DMS53 treated with DMSO at 0.1 percent for 48 hours (cell line): Measurements from ENCODE around the gene PSMD8.

Experiments
- DNase-seq: peaks from one replicate; lab custom pipeline; 2025; ENCODE audit not compliant: unreplicated experiment; lab: John Stamatoyannopoulos, UW

Gene PSMD8

DNA sequence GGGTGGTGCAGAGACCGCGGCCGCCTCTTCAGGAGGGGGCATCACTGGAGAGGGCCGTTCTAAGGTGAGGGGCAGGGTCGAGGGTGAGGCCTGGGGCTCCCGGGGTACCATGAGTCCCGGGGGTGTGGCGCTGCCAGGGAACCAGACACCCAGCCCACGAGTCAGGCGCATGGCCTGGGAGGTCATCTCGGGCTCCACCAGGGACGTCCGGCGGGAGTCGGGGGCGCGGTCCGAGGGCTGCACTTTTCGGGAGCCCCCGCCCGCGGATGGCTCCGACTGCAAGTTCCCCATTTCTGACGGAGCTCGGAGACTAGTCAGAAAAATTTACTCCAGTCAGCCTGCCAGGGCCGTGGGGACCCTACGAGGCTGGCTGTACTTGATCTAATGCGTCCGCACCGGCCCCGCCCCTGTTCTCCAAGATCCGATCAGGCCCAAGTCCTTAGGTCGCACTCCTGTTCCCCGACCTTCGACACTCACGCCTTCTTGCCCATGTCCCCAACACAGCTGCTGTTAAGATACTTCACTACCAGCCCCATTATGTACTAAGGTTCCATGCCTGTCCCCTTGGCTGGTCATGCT, 12.7 kb downstream of the PSMD8 start:
- no peak for DNase-seq

DNA sequence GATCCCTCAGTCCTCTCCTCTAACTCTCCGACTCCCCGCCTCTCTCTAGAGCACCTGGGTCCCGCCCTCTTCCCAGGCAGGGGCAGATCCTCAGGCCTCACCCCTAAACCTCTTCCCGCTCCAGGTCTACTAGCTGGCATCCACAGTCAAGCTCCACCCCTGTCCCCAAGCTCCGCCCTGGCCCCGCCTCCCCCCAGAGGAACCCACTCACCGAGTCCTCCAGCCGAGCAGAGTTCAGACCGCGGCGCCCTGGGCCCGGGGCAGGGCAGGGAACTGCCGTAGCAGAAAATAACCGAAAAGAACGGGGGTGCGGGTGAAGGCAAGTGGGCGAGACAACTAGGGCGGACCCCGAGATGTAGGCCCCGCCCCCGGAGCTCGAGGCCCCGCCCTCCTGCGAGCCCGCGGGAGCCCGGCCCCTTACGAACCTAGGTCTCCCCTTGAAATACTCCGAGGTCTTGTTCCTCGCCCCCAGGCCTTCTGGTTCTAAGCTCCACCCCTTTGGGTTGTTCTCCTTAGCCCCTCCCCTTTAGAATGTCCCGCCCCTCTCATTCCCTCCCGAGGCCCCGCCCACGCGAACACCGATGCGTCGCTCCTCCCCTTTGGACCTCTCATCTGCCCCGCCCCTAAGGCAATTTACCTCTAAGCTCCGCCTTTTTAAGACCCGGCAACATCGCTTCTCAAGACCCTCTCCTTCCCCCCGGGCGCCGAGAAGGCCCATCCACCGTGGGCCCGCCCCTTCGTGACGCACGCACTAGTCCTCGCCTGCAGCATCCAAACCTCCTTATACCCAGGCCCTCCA, 13.4 kb downstream of the PSMD8 start, which contains the start of gene GGN:
GGN (minus strand) TSS at position 485 of the 799 bp plus-strand sequence. CDS start 773 bp downstream, outside the sequence.
- DNase-seq: peak; percentile 84

DNA sequence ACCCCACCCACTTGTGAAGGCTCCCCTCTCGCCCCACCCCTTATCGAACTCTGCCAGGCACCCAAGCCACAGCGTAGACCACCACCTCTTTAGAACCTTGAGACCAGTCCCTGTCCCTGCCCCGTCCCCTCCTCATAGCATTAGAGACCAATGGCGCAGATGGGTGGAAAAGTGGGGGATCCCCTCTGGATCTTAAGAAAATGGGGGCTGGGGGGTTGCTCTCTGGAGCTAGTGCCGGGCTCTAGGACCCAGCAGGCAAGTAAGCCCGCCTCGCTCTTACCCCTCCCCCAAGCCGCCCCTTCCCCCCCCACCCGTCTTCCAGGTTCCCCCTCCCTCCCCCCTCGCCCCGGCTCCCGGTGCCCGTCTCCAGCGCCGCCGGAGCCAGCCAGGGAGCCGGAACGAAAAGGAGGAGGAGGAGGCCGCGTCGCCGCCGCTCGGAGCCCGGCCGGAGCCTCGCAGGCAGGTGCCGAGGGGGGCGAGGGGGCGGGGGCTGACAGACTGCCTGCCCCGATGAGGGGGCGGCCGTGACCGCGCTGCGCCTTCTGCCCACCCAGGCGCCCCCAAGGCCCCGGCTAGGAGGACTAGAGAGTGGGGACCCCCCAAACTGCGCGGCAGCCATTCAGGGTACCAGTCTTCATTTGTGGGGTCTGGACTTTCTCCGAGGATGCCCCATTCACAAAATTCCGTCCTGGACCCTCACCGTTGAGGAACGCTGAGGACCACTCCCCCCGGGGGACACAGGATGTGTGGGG, 14.2 kb downstream of the PSMD8 start, which contains the start of gene SPRED3:
SPRED3 (plus strand) TSS at position 349 of the 752 bp plus-strand sequence. CDS start 1,606 bp downstream, outside the sequence.
- DNase-seq: no peak

DNA sequence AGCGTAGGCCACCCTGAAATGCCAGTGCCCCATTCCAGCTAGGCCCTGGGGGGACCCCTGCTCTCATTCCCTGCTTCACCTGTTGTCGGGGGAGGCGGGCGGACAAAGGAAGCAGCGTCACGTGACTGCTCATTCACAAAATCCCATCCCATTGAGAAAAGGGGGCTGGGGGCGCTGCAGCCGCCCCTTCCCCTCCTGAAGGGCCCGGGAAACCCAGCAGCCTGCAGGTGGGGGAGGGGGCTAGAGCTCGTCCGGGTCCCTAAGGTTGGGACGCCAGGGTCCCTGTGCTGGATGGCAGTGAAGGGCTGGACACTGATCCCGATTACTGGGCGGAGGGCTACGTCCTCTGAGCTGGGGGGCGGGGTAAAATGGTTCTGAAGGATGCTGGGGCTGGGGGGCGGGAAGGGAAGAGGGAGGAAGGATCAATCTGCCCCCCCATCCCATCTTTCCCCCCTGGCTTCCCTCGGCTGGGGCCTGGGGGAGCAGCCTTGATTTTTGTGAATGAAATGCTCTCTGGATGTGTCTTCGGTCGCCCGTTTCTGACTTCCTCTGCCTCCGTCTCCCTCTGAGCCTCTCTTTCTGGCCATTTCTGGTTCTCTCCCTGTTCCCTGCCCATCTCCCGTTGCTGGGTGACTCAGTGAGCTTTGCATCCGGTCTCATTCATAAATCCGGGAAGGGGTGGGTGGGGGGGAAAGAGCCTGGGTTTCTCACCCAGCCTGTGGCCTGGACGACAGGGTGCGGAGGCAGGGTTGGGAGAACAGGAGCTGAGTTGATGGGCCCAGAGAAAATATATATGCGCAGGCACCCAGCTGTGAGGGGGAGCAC, 14.9 kb downstream of the PSMD8 start:
- peak; percentile 38 for DNase-seq

DNA sequence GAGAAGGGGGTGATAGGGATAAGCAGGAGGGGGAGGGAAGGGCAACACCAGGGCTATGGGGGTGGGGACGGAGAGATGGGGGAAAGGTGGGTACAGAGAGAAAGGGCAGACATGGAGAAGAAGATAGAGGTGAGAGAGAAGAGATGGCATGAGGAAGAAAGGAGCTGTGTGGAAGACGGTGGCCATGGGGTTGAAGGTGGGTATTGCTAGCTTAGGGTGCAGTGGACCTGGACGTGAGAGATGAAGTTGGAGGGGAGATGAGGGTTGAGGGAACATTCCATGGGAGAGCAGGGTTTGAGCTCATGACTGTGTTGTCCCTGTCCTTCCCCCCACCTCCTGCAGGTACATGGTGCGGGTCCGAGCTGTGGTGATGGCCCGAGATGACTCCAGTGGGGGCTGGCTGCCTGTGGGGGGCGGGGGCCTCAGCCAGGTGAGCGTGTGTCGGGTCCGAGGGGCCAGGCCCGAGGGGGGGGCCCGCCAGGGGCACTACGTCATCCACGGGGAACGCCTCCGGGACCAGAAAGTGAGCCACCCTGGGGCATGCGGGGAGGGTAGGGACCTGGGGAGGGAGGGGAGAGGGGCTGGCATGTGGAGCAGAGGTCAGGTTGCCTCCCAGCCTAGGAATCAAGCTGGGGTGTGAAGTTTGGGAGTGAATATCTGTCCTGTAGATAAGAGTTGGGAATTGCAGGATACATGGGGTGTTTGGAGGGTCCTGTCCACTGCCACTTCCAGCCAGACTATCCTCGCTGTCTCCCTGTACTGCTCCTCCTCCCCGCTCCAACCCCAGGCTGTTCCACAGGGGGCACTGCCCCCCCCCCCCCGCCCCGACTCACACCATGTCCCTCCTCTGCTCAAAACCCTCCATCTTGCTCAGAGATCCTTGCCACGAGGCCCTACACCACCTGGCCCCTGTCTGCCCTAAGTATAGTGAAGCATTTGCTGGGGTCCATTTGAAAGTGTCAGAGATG, 15.9 kb downstream of the PSMD8 start:
- DNase-seq: no peak

DNA sequence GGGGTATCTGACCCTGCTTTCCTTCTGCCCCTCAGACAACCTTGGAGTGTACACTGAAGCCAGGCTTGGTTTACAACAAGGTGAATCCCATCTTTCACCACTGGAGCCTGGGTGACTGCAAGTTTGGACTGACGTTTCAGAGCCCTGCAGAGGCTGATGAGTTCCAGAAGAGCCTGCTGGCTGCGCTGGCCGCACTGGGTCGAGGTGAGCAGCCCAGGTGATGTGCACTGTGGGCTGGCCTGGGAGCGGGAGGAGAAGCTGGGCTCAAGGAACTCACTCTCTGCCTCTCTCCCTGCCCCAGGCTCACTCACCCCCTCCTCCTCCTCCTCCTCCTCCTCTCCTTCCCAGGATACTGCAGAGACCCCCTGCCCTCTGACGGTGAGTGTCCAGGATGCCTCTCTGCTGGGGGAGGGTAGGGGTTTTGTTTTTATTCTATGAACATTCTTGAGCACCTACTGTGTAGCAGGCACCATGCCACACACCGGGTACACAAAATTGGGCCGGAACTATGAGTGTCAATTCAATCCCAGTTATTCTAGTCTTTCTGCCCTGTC, 17.6 kb downstream of the PSMD8 start:
- no peak for DNase-seq

DNA sequence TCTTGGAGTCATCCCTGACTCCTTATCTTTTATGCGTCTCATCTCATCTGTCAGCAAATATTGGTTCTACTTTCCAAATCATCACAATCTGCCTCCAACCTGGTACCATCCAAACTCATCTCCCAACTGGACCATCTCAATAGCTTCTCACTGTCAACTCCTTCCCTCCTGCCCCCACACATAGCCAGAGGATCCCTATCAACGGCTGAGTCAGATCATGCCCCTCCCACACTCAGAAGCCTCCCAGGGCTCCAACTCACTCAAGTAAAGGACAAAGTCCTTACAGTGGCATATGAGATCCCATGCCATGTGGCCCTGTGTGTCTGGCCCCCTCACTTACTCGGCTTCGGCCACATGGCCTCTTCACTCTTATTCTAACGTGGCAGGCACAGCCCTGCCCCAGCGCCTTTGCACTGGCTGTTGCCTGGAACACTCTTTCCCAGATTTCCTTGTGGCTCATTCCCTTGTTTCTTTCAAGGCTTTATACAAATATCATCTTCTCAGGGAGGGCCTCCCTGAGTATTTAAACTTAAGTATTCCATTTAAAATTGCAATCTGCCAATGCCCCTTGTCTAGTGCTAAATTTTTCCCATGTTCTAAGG, 18.4 kb downstream of the PSMD8 start:
- no peak for DNase-seq

DNA sequence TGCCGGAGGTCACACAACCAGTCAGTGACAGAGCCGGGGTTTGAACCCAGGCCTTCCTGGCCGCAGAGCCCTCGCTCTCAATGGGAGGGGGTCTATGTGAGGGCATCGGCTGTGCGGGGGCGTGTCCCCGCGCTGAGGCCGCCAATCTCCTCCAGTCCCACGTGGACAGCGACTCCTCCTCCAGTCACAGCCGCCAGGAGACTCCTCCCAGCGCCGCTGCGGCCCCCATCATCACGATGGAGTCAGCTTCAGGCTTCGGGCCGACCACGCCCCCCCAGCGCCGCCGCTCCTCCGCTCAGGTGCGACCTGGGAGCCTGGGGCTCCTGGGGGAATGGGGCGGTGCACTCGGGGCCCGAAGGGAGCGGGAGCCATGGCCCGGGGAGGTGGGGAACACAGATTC, 20.1 kb downstream of the PSMD8 start:
- no peak for DNase-seq

DNA sequence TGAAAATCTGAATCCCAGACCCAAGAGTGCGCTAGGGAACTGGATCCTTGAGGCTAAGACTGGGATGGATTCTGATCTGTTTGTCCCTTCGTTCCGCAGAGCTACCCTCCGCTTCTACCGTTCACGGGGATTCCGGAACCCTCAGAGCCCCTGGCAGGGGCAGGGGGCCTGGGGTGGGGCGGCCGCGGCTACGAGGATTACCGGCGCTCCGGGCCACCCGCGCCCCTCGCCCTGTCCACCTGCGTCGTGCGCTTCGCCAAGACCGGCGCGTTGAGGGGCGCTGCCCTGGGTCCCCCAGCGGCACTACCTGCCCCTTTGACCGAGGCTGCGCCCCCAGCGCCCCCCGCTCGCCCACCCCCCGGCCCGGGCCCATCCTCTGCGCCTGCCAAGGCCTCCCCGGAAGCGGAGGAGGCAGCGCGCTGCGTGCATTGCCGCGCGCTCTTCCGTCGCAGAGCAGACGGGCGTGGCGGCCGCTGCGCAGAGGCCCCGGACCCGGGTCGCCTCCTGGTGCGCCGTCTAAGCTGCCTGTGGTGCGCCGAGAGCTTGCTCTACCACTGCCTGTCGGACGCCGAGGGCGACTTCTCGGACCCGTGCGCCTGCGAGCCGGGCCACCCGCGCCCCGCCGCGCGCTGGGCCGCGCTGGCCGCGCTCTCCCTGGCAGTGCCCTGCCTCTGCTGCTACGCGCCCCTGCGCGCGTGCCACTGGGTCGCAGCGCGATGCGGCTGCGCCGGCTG, 21.2 kb downstream of the PSMD8 start:
- no peak for DNase-seq

DNA sequence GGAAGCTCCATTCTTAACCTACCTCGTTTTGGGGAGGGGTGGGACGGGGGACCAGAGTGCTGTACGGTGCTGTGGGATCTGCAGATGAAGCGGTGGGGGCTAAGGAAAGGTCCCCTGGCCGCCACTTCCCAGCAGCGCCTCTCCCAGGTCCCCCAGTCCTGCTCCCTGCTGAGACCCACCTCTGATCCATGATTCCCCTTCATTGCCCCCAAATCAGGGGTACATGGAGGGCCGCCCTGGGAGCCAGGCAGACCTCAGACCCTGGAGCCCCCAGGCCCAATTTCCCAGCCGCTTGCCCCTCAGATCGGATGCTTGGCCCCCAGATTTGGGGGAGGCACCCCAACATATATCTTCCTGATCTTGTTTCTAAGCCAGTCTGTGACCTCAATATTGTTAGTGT, 24.7 kb downstream of the PSMD8 start:
- no peak for DNase-seq

DNA sequence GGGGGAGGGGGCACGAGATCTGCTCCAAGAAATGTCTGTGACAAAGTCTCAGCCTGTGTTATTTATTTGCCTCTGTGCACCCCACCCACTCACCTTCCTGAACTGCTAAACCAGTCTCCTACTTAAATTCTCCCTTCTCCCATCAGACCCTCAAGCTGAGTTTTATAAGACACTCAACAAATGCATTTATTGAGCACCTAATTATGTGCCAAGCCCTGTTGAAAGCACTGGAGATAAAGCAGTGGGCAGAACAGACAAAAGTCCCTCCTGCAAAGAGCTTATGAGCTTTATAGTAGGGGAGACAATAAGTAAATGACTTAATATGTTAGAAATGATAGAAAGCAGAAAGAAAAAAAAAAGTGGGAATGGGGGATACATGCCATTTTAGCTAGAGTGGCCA, 25.2 kb downstream of the PSMD8 start:
- no peak for DNase-seq

DNA sequence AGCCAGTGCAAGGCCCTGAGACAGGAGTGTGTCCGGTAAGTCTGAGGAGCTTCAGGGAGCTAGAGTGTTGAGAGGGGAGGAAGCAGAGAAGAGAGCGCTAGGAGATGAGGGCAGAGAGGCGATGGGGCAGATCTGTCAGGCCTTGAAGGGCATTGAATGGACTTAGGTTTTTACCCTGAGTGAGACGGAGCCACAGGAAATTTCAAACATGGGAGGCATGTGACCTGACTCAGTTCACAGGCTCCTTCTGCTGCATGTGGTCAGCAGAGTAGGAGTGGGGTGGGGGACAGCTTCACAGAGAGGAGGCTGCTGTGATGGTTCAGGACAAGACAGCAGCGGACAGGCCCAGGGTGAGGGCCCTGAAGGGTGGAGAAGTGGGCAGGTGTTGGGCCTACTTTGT, 26.0 kb downstream of the PSMD8 start:
- DNase-seq: no peak

DNA sequence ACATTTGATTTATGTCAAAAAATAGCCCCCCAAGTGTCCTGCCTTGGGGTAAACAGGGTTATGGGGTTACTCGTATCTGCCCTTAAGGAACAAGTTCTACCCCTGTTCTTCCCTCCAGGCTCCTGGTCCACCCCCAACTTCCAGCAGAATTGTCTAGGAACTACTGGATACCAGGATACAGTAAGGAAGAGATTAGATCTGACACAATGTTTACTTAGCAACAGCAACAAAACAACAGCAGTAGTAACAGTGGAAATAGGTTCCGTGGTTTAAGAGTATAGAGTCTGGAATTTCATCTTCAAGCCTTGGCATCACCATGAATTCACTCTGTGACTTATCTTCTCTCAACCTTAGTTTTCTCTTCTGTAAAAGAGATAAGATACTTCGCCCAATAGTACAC, 26.8 kb downstream of the PSMD8 start:
- no peak for DNase-seq

DNA sequence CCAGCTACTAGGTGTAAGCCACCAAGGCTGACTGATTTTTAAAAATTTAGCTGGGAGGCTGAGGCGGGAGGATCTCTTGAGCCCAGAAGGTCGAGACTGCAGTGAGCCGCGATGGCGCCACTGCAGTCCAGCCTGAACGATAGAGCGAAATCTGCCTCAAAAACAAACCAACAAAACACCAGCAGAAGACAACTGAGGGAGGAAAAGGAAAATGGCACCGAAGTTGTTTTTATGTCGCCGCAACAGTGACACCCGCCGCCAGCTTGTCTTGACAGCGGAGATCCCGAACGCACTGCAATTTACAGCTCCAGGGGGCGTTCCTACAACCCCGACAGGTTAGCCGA, 28.2 kb downstream of the PSMD8 start:
- no peak for DNase-seq

DNA sequence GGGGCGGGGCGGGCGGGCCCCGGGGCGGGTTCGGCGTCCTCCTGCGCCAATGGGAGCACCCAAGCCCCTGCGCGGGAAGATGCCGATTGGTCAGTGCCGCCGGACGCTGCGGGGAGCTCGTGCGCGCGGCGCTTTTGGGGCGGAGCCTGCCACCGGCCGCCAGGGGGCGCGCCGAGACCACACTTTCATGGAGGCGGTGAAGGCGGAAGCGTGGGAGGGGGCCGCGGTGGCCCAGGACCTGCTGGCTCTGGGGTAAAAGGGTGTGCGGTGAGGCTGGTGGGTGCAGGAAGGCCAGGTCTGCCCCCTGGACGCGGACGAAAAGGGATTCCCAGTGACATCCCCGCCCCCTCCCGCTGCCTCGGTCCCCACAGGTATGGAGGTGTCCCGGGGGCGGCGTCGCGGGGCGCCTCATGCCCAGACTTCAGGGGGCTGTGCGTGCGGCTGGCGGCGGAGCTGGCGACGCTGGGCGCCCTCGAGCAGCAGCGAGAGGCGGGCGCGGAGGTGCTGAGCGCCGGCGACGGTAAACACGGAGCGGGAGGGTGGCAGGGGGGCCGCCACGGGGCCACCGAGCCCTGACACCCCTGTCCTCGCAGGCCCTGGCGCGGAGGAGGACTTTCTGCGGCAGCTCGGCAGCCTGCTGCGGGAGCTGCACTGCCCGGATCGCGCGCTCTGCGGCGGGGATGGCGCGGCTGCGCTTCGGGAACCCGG, 28.8 kb downstream of the PSMD8 start, which contains the start of gene FAM98C:
FAM98C (plus strand) TSS at position 127 of the 708 bp plus-strand sequence; CDS start at position 188, 61 bp downstream.
- DNase-seq: peak; percentile 96

DNA sequence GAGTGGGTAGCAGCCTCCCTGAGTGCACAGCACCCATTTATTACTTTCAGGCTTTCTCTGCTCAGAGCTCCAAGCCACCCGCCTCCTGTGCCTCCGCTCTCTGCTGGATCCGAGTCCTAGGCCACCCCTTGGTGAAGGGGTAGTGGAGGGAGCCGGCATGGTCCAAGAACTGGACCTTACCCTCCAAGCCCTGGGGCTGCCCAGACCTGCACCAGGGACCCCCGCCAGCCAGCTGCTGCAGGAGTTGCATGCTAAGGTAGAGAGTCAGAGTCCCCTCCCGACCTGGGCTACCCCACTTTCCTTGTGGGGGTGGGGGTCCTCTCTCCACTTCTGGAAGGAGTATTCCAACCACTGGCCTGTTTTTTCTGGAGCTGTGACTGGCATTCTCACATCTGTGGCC, 30.5 kb downstream of the PSMD8 start:
- no peak for DNase-seq

DNA sequence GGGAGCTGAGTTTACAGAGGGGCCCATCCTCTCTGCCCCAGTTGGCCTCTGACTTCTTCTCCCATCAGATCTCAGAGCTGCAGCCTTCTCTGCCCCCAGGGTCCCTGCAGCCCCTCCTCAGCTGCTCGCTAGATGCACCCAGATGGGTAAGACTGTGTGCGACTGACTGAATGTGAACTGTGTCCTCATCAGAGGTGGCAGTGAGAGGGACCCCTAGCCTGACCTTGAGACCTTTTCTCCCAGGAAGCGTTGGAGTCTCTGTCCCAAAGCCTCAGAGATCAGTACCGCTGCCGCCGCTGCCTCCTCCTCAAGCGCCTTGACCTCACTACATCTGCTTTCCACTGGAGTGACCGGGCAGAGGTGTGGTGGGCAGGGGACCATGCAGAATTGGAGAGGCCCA, 30.9 kb downstream of the PSMD8 start:
- no peak for DNase-seq

DNA sequence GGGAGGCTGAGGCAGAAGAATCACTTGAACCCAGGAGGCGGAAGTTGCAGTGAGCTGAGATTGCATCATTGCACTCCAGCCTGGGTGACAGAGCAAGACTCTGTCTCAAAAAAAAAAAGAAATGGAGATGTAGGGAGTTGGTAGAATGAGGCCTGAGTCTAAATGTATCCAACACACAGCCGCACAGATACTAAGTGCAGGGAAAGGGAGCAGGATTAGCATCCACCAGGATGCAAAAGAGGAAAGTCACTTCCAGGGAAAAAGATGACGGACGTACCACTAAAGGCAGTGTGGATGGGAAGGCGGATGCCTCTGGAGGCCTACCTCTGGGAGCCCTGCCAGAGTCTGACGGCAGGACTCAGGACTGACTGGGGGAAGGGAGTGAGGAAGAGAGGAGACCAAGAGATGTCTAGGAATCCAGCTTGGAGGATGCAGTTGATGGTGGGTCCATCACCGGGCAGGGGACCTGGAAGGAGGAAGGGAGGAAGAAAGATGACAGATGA, 35.3 kb downstream of the PSMD8 start:
- DNase-seq: no peak
